ENCODE measurements around the gene FAM168A.

Gene FAM168A

DNA sequence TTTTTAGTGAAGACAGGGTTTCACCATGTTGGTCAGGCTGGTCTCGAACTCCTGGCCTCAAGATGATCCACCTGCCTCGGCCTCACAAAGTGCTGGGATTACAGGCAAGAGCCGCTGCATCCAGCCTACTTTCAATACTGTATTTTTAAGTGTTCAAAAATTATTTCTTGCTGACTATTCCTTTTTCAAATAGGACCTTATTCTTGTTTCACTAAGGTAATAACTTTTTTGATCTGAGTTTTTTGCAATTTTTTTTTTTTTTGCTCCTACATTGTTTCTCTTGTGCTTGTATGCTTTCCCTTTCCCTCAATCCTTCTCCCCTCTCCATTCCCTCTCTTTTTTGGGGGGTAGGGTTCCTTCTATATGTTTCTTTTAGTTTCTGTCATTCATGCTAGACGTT is 73.1 kb downstream of the FAM168A start:
- TF ChIP-seq, protein P1, sequence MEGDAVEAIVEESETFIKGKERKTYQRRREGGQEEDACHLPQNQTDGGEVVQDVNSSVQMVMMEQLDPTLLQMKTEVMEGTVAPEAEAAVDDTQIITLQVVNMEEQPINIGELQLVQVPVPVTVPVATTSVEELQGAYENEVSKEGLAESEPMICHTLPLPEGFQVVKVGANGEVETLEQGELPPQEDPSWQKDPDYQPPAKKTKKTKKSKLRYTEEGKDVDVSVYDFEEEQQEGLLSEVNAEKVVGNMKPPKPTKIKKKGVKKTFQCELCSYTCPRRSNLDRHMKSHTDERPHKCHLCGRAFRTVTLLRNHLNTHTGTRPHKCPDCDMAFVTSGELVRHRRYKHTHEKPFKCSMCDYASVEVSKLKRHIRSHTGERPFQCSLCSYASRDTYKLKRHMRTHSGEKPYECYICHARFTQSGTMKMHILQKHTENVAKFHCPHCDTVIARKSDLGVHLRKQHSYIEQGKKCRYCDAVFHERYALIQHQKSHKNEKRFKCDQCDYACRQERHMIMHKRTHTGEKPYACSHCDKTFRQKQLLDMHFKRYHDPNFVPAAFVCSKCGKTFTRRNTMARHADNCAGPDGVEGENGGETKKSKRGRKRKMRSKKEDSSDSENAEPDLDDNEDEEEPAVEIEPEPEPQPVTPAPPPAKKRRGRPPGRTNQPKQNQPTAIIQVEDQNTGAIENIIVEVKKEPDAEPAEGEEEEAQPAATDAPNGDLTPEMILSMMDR (IDR thresholded peaks at IDR 0.05; ENCODE audit: insufficient read depth, low read depth, low read length, missing control alignments), result no peak
- DNase-seq (ENCODE audit: low read depth), result no peak
- no peak overlapping the region for H3K4me3 ChIP-seq (ENCODE audit: low read length)

DNA sequence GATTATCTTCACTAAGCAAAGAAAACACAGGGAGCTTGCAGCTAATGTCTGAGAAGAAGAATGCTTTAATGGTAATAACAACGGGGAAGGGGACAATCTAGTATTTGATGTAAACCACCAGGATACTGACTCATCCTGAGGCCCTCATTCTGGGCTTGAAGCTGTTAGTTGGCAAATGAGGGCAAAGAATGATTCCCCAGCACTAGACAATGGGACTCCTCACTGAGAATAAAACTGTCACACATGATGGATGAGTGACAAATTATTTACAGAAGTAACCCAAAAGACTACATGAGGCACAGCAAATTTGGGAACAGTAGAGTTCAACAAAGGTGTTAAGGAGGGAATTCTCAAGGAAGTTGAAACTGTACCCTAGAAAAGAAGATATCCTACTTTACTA is 76.3 kb downstream of the FAM168A start:
- no peak for DNase-seq (ENCODE audit: low read depth)
- TF ChIP-seq, protein P1 (IDR thresholded peaks at IDR 0.05; ENCODE audit: insufficient read depth, low read depth, low read length, missing control alignments), result no peak
- no peak overlapping the region for H3K4me3 ChIP-seq (ENCODE audit: low read length)

DNA sequence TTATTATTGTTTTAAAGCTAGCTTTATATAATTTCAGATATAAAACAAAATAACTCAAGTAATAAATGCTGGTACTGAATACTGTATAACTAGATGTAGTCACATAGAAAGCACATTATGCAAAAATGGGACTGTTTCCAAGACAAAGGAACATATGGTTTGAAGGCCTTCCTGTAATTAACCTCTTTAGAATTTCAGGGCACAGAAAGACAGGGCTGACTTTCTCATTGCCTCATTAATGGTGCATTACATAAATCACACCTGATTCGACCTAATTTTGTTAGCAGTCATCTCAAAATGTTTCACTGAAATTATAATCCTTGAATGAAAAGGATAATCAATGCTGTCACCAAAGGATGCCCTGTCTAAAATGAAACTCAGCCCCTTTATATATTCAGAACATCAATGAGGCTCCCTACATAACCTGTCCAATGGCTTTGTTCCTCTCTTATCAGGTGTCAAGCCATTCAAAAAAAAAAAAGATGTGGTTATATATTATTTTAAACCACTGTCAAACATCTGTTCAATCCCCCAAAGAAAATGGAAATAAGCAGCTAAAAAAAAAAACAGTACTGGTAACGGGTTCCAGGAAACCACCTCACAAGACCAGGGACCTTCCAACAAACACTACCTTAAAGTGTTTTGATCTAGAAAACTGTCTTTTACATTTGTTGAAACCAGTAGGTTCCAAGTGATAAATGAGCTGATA is 77.4 kb downstream of the FAM168A start:
- H3K4me3 ChIP-seq (ENCODE audit: low read length), result no peak overlapping the region
- TF ChIP-seq, protein P1 (IDR thresholded peaks at IDR 0.05; ENCODE audit: insufficient read depth, low read depth, low read length, missing control alignments), result no peak
- DNase-seq (ENCODE audit: low read depth), result no peak

DNA sequence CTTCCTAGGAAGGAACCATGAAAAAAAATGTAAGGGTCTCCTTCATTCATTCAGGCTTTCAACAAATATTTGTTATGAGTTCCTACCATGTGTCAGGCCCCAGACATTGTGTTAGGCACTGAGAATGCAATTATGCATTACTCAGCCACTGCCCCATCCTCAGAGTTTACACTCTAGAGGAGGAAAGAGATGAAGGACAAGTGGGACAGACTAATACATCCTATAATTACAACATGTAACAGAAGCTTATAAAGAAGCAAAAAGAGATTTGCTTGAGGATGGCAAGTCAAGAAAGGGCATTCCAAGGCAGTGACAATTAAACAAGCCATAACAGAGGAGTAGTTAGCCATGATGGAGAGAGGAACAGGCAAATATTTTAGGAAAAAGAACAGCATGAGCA is 78.6 kb downstream of the FAM168A start:
- TF ChIP-seq, protein P1 (IDR thresholded peaks at IDR 0.05; ENCODE audit: insufficient read depth, low read depth, low read length, missing control alignments), result no peak

DNA sequence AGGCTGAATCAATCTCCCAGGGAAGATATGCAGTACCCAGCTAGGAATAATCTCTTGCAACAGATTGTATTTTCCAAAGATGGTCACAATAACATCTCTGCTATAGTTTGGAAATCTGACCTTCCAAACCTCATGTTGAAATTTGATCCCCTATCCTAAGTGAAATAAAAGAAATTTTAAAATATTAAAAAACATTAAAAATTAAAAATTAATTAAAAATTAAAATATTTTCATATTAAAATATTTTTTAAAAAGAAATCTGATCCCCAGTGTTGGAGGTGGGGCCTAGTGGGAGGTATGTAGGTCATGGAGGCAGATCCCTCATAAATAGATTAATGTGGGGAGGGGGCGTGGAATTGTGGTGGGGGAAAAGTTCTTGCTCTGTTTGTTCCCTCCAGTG is 79.7 kb downstream of the FAM168A start:
- H3K4me3 ChIP-seq (ENCODE audit: low read length), result no peak overlapping the region
- no peak for DNase-seq (ENCODE audit: low read depth)
- TF ChIP-seq, protein P1 (IDR thresholded peaks at IDR 0.05; ENCODE audit: insufficient read depth, low read depth, low read length, missing control alignments), result no peak

More for the DNA sequence above, 78.6 kb downstream of the FAM168A start:
- DNase-seq (ENCODE audit: low read depth), result no peak
- no peak overlapping the region for H3K4me3 ChIP-seq (ENCODE audit: low read length)

DNA sequence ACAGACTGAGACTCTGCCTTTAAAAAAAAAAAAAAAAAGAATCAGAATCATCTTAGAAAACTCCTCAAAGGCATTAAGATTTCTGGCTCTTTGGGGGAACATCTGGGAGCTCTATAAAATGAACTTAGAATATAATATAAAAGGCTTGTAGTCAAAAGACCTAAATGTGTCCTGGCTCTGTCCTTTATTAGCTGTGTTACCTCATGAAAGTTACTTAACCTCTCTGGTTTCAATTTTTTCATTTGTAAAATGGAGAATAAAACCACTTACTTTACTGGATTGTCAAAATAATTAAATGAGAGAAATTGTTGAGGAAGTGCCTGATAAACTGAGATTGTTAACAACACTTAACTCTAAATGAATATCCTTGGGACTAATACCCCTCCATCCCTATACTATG is 81.8 kb downstream of the FAM168A start:
- no peak for DNase-seq (ENCODE audit: low read depth)
- no peak overlapping the region for H3K4me3 ChIP-seq (ENCODE audit: low read length)

More for the DNA sequence above, 81.8 kb downstream of the FAM168A start:
- TF ChIP-seq, protein P1 (IDR thresholded peaks at IDR 0.05; ENCODE audit: insufficient read depth, low read depth, low read length, missing control alignments), result no peak

All from epithelial cell of esophagus (primary cell).